HUES48 (cell line): Measurements from ENCODE around the gene SHISA4.

Experiments
- H3K27ac ChIP-seq: one replicate; pipeline ENCODE4 v1.7.0; 2013; ENCODE audit warnings: low read depth, low read length, inconsistent platforms
- H3K27me3 ChIP-seq: 2 replicates; pipeline ENCODE4 v1.6.1; 2013; ENCODE audit warnings: mild to moderate bottlenecking, low read length; ENCODE audit not compliant: control insufficient read depth, insufficient read depth
- H3K36me3 ChIP-seq: 2 replicates; pipeline ENCODE4 v1.6.1; 2013; ENCODE audit warnings: low read length; ENCODE audit not compliant: control insufficient read depth, insufficient read depth
- H3K4me1 ChIP-seq: 2 replicates; pipeline ENCODE4 v1.6.1; 2013; ENCODE audit warnings: mild to moderate bottlenecking, low read length; ENCODE audit not compliant: control insufficient read depth, insufficient read depth
- H3K4me3 ChIP-seq: 2 replicates; pipeline ENCODE4 v1.5.1; 2013; ENCODE audit warnings: mild to moderate bottlenecking, low read depth, low read length
- H3K9ac ChIP-seq: 2 replicates; pipeline ENCODE4 v1.6.1; 2013; ENCODE audit warnings: mild to moderate bottlenecking, low read depth, low read length, moderate library complexity
- H3K9me3 ChIP-seq: 2 replicates; pipeline ENCODE4 v1.6.1; 2013; ENCODE audit warnings: low read length; ENCODE audit not compliant: control insufficient read depth, insufficient read depth

Gene SHISA4

GRCh38 chr1:201890806-201891450 is 2.2 kb downstream of the SHISA4 start:
- H3K36me3 ChIP-seq, result no peaks in the 10 kb centered on the region
- no peak overlapping the region for H3K27ac ChIP-seq
- no peaks in the 10 kb centered on the region for H3K9me3 ChIP-seq
- no peak overlapping the region for H3K4me3 ChIP-seq
- H3K27me3 ChIP-seq, result peaks cover 11% of the 10 kb centered on the region; the same call in 1 of the 2 replicates
- H3K4me1 ChIP-seq, result peaks cover 9% of the 10 kb centered on the region; the same call in 1 of the 2 replicates
- H3K9ac ChIP-seq, result no peak overlapping the region

- Histone ChIP-seq H3K9ac (no peak overlapping the region), H3K9me3 (no peaks in the 10 kb centered on the region), H3K36me3 (no peaks in the 10 kb centered on the region), H3K4me3 (no peak overlapping the region), H3K27ac (no peak overlapping the region), H3K27me3 (peaks cover 11% of the 10 kb centered on the region; the same call in 1 of the 2 replicates), H3K4me1 (peaks cover 12% of the 10 kb centered on the region; the same call in 1 of the 2 replicates)
Measured at GRCh38 chr1:201891451-201892045, 2.9 kb downstream of the SHISA4 start.

GRCh38 chr1:201892211-201892610 is 3.5 kb downstream of the SHISA4 start:
- Histone ChIP-seq H3K9me3 (no peaks in the 10 kb centered on the region), H3K27me3 (peaks cover 8% of the 10 kb centered on the region; the same call in 1 of the 2 replicates), H3K9ac (no peak overlapping the region), H3K36me3 (no peaks in the 10 kb centered on the region), H3K27ac (no peak overlapping the region), H3K4me1 (peaks cover 12% of the 10 kb centered on the region; the same call in 1 of the 2 replicates), H3K4me3 (no peak overlapping the region)

GRCh38 chr1:201893431-201893830 is 4.7 kb downstream of the SHISA4 start:
- Histone ChIP-seq H3K9me3 (no peaks in the 10 kb centered on the region), H3K4me3 (no peak overlapping the region), H3K9ac (no peak overlapping the region), H3K4me1 (peaks cover 12% of the 10 kb centered on the region; the same call in 1 of the 2 replicates), H3K27ac (no peak overlapping the region), H3K27me3 (peaks cover 8% of the 10 kb centered on the region; the same call in 1 of the 2 replicates), H3K36me3 (no peaks in the 10 kb centered on the region)

GRCh38 chr1:201894343-201895119 is 5.8 kb downstream of the SHISA4 start:
- no peak overlapping the region for H3K9ac ChIP-seq
- H3K9me3 ChIP-seq, result no peaks in the 10 kb centered on the region
- H3K27ac ChIP-seq, result peak overlapping the region; percentile 56
- H3K27me3 ChIP-seq, result peaks cover 4% of the 10 kb centered on the region; the same call in 1 of the 2 replicates
- H3K4me3 ChIP-seq, result no peak overlapping the region
- peaks cover 12% of the 10 kb centered on the region; the same call in 1 of the 2 replicates for H3K4me1 ChIP-seq
- H3K36me3 ChIP-seq, result no peaks in the 10 kb centered on the region

- H3K4me1 ChIP-seq, result peaks cover 12% of the 10 kb centered on the region; the same call in 1 of the 2 replicates
- H3K9me3 ChIP-seq, result no peaks in the 10 kb centered on the region
- H3K4me3 ChIP-seq, result no peak overlapping the region
- no peaks in the 10 kb centered on the region; the same call in 1 of the 2 replicates for H3K27me3 ChIP-seq
- H3K36me3 ChIP-seq, result no peaks in the 10 kb centered on the region
- no peak overlapping the region for H3K27ac ChIP-seq
- H3K9ac ChIP-seq, result no peak overlapping the region
Measured at GRCh38 chr1:201895120-201895665, 6.5 kb downstream of the SHISA4 start.

- Histone ChIP-seq H3K27me3 (no peaks in the 10 kb centered on the region), H3K9me3 (no peaks in the 10 kb centered on the region), H3K36me3 (no peaks in the 10 kb centered on the region), H3K9ac (no peak overlapping the region), H3K4me1 (peaks cover 12% of the 10 kb centered on the region; the same call in 1 of the 2 replicates), H3K27ac (no peak overlapping the region), H3K4me3 (no peak overlapping the region)
Measured at GRCh38 chr1:201895913-201896807, 7.5 kb downstream of the SHISA4 start.

- H3K36me3 ChIP-seq, result no peaks in the 10 kb centered on the region
- H3K27me3 ChIP-seq, result no peaks in the 10 kb centered on the region
- no peak overlapping the region for H3K4me3 ChIP-seq
- no peaks in the 10 kb centered on the region for H3K9me3 ChIP-seq
- no peak overlapping the region for H3K27ac ChIP-seq
- no peak overlapping the region for H3K9ac ChIP-seq
- H3K4me1 ChIP-seq, result peaks cover 12% of the 10 kb centered on the region; the same call in 1 of the 2 replicates
Measured at GRCh38 chr1:201896951-201897391, 8.3 kb downstream of the SHISA4 start.

- H3K27me3 ChIP-seq, result no peaks in the 10 kb centered on the region
- H3K9me3 ChIP-seq, result no peaks in the 10 kb centered on the region
- no peaks in the 10 kb centered on the region for H3K36me3 ChIP-seq
- H3K9ac ChIP-seq, result no peak overlapping the region
- H3K4me3 ChIP-seq, result no peak overlapping the region
- peaks cover 12% of the 10 kb centered on the region; the same call in 1 of the 2 replicates for H3K4me1 ChIP-seq
- no peak overlapping the region for H3K27ac ChIP-seq
Measured at GRCh38 chr1:201898240-201898894, 9.7 kb downstream of the SHISA4 start.
